ENCODE measurements around the gene SUN1. TPM values are rescaled to one million over a fixed set of nuclear protein-coding genes. Genes with fewer than 3 reads are reported as not detected.

The SUN1 gene
- total and polyA plus RNA-seq, 2 of the 8 experiments (the other 6 are each of a cell fraction or from before 2014, with no cell fraction given): 108 to 158 TPM

DNA sequence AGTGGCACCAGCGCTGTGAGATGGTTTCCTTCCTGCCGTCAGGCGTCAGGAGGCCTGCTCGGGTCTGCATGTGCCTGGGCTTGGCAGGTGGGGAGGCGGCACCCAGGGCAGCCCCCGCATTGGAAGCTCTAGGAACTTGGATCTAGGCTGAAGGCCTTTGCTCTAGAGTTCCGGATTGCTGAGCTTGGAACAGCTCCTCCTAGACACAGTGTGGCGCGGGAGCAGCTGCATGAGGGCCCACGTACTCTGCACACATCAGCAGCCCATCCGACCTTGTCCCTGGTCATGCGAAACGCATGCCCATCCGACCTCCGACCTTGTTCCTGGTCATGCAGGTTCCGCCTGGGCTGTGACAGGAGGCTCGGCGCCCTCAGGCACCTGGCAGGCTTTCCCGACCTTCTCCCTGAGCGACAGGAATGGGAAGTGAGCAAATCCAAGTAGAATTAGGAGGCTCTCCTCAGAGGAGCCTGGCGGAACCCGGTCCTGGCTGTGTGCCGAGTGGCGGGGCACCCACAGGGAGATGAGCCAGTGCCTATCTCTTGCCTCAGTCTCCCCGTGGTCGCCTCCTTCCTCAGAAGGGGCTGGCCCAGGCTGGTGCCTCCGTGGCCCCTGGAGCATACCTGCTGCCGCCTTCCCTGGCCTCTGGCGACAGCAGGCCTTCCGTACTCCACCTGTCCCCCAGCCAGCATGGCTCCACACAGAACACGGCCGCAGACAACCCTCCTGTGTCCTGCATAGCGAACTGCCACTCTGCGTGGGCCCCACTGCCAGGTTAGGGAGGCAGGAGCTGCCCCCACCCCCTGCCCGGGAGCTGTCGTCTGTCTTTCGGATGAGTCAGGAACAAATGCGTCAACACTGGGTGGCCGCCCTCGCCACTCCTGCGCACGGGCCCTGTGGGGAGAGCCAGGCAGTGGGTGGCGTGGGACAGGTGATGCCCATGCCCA is 56.1 kb downstream of the SUN1 start:
- 0 out of 2 replicates have a peak overlapping the region, but pooled peaks have one; percentile 39 for H2AK5ac ChIP-seq (ENCODE audit: low read depth, low read length)
- H3K4ac ChIP-seq (replicated peaks; ENCODE audit: insufficient read length, low read depth, low read length): no peak overlapping the region
- peaks cover 17 to 49% (median 36%) of the 10 kb centered on the region in 4 experiments; a peak in 7 of 8 replicates for H3K36me3 ChIP-seq (ENCODE audit: control insufficient read depth in 2 of 4, insufficient read depth in 4 of 4, low read length in 3 of 4)
- no peak overlapping the region for H2BK20ac ChIP-seq (ENCODE audit: low read length)
- peaks cover 2% of the 10 kb centered on the region; the same call in 1 of the 2 replicates for H3K23me2 ChIP-seq (ENCODE audit: low read depth, low read length)
- peak overlapping the region; percentile 24; the same call in 1 of the 2 replicates for H2BK5ac ChIP-seq (ENCODE audit: low read depth, low read length)
- H3K27me3 ChIP-seq (replicated peaks in 1 of 4; ENCODE audit: control insufficient read depth in 3 of 4, extremely low read depth in 1 of 4, insufficient read depth in 3 of 4, low read length in 3 of 4): no peaks in the 10 kb centered on the region
- peaks cover 37 to 42% of the 10 kb centered on the region in 2 experiments for H4K20me1 ChIP-seq (replicated peaks in 1 of 2; ENCODE audit: control insufficient read depth in 1 of 2, insufficient read depth in 2 of 2, low read length in 2 of 2)
- H4K91ac ChIP-seq (replicated peaks; ENCODE audit: insufficient read length, low read length): no peak overlapping the region
- H2BK120ac ChIP-seq (replicated peaks; ENCODE audit: low read depth, low read length): no peak overlapping the region
- no peak overlapping the region for H2AFZ ChIP-seq (ENCODE audit: low read length)
- peaks cover 44% of the 10 kb centered on the region for H3K79me1 ChIP-seq (ENCODE audit: low read depth, low read length)
- H2BK12ac ChIP-seq (ENCODE audit: low read depth, low read length): no peak overlapping the region
- no peak overlapping the region for H3K56ac ChIP-seq (replicated peaks; ENCODE audit: insufficient read length, low read depth, low read length)
- H3K18ac ChIP-seq (ENCODE audit: extremely low read depth, low read length): no peak overlapping the region
- H3K14ac ChIP-seq (ENCODE audit: insufficient read length): no peak overlapping the region
- ChIA-PET CTCF (ENCODE audit: partially characterized antibody) (no interaction called here), POLR2A (ENCODE audit: partially characterized antibody) (interaction anchor here (0.9 to 1.6 kb wide), 4 partner anchors 10 to 124 kb away, joined by 3 to 6 read pairs (median 4); partner anchors contain the start of gene GET4)
- 89% methylated on average over 41 of the region's 43 CpGs; no CpG with 5 or more reads in 1 of the 2 experiments for WGBS, 2 experiments (ENCODE audit: extremely low coverage in 1 of 2, insufficient coverage in 1 of 2, insufficient read length in 1 of 2, insufficient replicate concordance in 2 of 2, low coverage in 1 of 2, low lambda C conversion rate in 2 of 2, missing lambda C conversion rate in 1 of 2)
- H2BK15ac ChIP-seq (ENCODE audit: low read length): no peak overlapping the region
- H3K9ac ChIP-seq (replicated peaks in 1 of 4; ENCODE audit: extremely low read depth in 1 of 4, low read depth in 3 of 4, low read length in 3 of 4): no peak overlapping the region
- peaks cover 15 to 63% of the 10 kb centered on the region in 2 experiments for H3K79me2 ChIP-seq (ENCODE audit: control insufficient read depth in 1 of 2, insufficient read depth in 2 of 2, low read length in 2 of 2)
- FAIRE-seq (no peak), DNase-seq (ENCODE audit: low read depth in 1 of 2, low spot score in 2 of 2) (no peak)
- H3K4me1 ChIP-seq (replicated peaks in 1 of 4; ENCODE audit: control insufficient read depth in 3 of 4, insufficient read depth in 4 of 4, low read length in 3 of 4): peaks cover 0 to 12% (median 1%) of the 10 kb centered on the region in 4 experiments; a peak in 2 of 7 replicates
- no peak overlapping the region for H4K8ac ChIP-seq (ENCODE audit: extremely low read depth, insufficient read depth, low read length)
- no peaks in the 10 kb centered on the region for H3K9me3 ChIP-seq (ENCODE audit: insufficient read depth in 2 of 2, low read depth in 1 of 2, low read length in 1 of 2)
- H3K4me3 ChIP-seq (ENCODE audit: extremely low read depth in 1 of 4, insufficient read depth in 2 of 4, low read depth in 3 of 4, low read length in 4 of 4): no peak overlapping the region; a peak in 2 of 8 replicates
- peak overlapping the region in 1 of 2 experiments; percentile 47; a peak in 1 of 4 replicates for H3K4me2 ChIP-seq (ENCODE audit: insufficient read depth in 1 of 2, low read depth in 2 of 2, low read length in 2 of 2)
- H4K5ac ChIP-seq (ENCODE audit: insufficient read length, low read depth, low read length): no peak overlapping the region
- no peak overlapping the region for H3K27ac ChIP-seq (ENCODE audit: low read depth, low read length)
- no peak overlapping the region for H3K23ac ChIP-seq (ENCODE audit: insufficient read length)
- TF ChIP-seq, protein P1, sequence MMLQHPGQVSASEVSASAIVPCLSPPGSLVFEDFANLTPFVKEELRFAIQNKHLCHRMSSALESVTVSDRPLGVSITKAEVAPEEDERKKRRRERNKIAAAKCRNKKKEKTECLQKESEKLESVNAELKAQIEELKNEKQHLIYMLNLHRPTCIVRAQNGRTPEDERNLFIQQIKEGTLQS (IDR thresholded peaks at IDR 0.05; ENCODE audit: insufficient read depth, low read depth, low read length): no peak
- TF ChIP-seq JUN (IDR thresholded peaks at IDR 0.05; ENCODE audit: low read depth, low read length) (no peak), YY1 (IDR thresholded peaks at IDR 0.05; ENCODE audit: low read depth, low read length) (no peak), SP2 (IDR thresholded peaks at IDR 0.05; ENCODE audit: low read length) (no peak), CBX5 (IDR thresholded peaks at IDR 0.05; ENCODE audit: low read depth, low read length) (no peak), GTF2F1 (IDR thresholded peaks at IDR 0.05; ENCODE audit: borderline replicate concordance, low read depth, low read length) (no peak), SIX5 (IDR thresholded peaks at IDR 0.05; ENCODE audit: low read depth, low read length) (no peak), KDM4A (IDR thresholded peaks at IDR 0.05; ENCODE audit: low read depth, low read length, severe bottlenecking) (no peak), CTBP2 (IDR thresholded peaks at IDR 0.05; ENCODE audit: borderline replicate concordance, insufficient read depth, insufficient read length, low read length) (no peak)
- TF ChIP-seq, protein P2, sequence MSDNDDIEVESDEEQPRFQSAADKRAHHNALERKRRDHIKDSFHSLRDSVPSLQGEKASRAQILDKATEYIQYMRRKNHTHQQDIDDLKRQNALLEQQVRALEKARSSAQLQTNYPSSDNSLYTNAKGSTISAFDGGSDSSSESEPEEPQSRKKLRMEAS (IDR thresholded peaks at IDR 0.05): no peak
